Activated naive CD4-positive, alpha-beta T cell treated with anti-CD3 and anti-CD28 coated beads for 36 hours (primary cell): ENCODE measurements around the gene FBRSL1. TPM values are rescaled to one million over a fixed set of nuclear protein-coding genes. Genes with fewer than 3 reads are reported as not detected.
A peak's percentile ranks its signal among the peaks of the same experiment; 100 is the strongest.
"Not testable (repeated sequence)": the region's sequence is repeated elsewhere in the genome, so short reads cannot be mapped to it uniquely, and the experiment has no call there.

Source experiments
- CTCF ChIA-PET: fragments of 350-600 bp; sonication (Branson Sonifier 250); formaldehyde crosslinking; loops from one replicate; lab custom pipeline; 2021; ENCODE audit warnings: antibody characterized with exemption; lab: Charles Lee
- DNase-seq: peaks from one replicate; pipeline ENCODE4 v3.0.0-alpha.2; 2020
- H3K27ac Mint-ChIP-seq: one replicate; pipeline ENCODE4 v1.8.0; 2021; ENCODE audit warnings: mild to moderate bottlenecking, mixed read lengths
- H3K27me3 Mint-ChIP-seq: one replicate; pipeline ENCODE4 v1.8.0; 2021; ENCODE audit warnings: low read depth, mixed read lengths
- H3K36me3 Mint-ChIP-seq: one replicate; pipeline ENCODE4 v1.8.0; 2021; ENCODE audit warnings: low read depth, mixed read lengths
- H3K4me1 Mint-ChIP-seq: one replicate; pipeline ENCODE4 v1.8.0; 2021; ENCODE audit warnings: low read depth, mixed read lengths
- H3K4me3 Mint-ChIP-seq: one replicate; pipeline ENCODE4 v1.8.0; 2021; ENCODE audit warnings: mild to moderate bottlenecking, moderate library complexity, mixed read lengths
- H3K9me3 Mint-ChIP-seq: one replicate; pipeline ENCODE4 v1.8.0; 2021; ENCODE audit warnings: mixed read lengths
- intact Hi-C: fragments of 100-400 bp; cut with micrococcal nuclease; formaldehyde crosslinking; loops from one replicate; pipeline ENCODE4 v1.15.1; 2023
- total RNA-seq, 2 experiments: library from RNA; stranded (reverse); gene quantifications; one replicate each; pipeline ENCODE4 v1.2.3, GENCODE V29; 2021

FBRSL1 gene
- total RNA-seq, 2 experiments from 2014 or later = 35.1 to 36.3 TPM

GRCh38 chr12:132456186-132456943 is 33.6 kb upstream of the FBRSL1 start:
- Mint-ChIP-seq H3K27me3 (no peaks in the 10 kb centered on the region), H3K4me1 (peaks cover 7% of the 10 kb centered on the region), H3K9me3 (no peaks in the 10 kb centered on the region), H3K4me3 (no peak overlapping the region), H3K27ac (no peak overlapping the region), H3K36me3 (no peaks in the 10 kb centered on the region)
- CTCF ChIA-PET = interaction anchor here (0.7 kb wide), 1 partner anchor 69 kb away, joined by 3 read pairs; no protein-coding TSS in a partner anchor
- intact Hi-C loops = no loop called here
- DNase-seq = no peak

- Mint-ChIP-seq H3K27me3 (no peaks in the 10 kb centered on the region), H3K4me1 (peaks cover 7% of the 10 kb centered on the region), H3K36me3 (no peaks in the 10 kb centered on the region), H3K27ac (no peak overlapping the region), H3K9me3 (no peaks in the 10 kb centered on the region), H3K4me3 (no peak overlapping the region)
- CTCF ChIA-PET = interaction anchor here (0.7 kb wide), 1 partner anchor 68 kb away, joined by 3 read pairs; no protein-coding TSS in a partner anchor
- intact Hi-C loops = no loop called here
- DNase-seq = no peak
Observed at GRCh38 chr12:132456944-132457495, 32.9 kb upstream of the FBRSL1 start.

GRCh38 chr12:132458441-132458840 is 31.5 kb upstream of the FBRSL1 start:
- H3K27ac Mint-ChIP-seq = no peak overlapping the region
- H3K9me3 Mint-ChIP-seq = no peaks in the 10 kb centered on the region
- CTCF ChIA-PET = no interaction called here
- peaks cover 7% of the 10 kb centered on the region for H3K4me1 Mint-ChIP-seq
- H3K4me3 Mint-ChIP-seq = no peak overlapping the region
- intact Hi-C loops = no loop called here
- DNase-seq = no peak
- no peaks in the 10 kb centered on the region for H3K36me3 Mint-ChIP-seq
- H3K27me3 Mint-ChIP-seq = no peaks in the 10 kb centered on the region

GRCh38 chr12:132458846-132459641 is 30.9 kb upstream of the FBRSL1 start:
- no peaks in the 10 kb centered on the region for H3K36me3 Mint-ChIP-seq
- DNase-seq = no peak
- H3K9me3 Mint-ChIP-seq = no peaks in the 10 kb centered on the region
- CTCF ChIA-PET = interaction anchor here (2.4 kb wide), 1 partner anchor 65 kb away, joined by 7 read pairs; no protein-coding TSS in a partner anchor
- no peak overlapping the region for H3K4me3 Mint-ChIP-seq
- H3K27ac Mint-ChIP-seq = no peak overlapping the region
- H3K27me3 Mint-ChIP-seq = no peaks in the 10 kb centered on the region
- peaks cover 7% of the 10 kb centered on the region for H3K4me1 Mint-ChIP-seq
- intact Hi-C loops = no loop called here

GRCh38 chr12:132460571-132460970 is 29.4 kb upstream of the FBRSL1 start:
- Mint-ChIP-seq H3K27me3 (no peaks in the 10 kb centered on the region), H3K4me1 (peaks cover 6% of the 10 kb centered on the region), H3K4me3 (no peak overlapping the region), H3K36me3 (no peaks in the 10 kb centered on the region), H3K27ac (no peak overlapping the region), H3K9me3 (no peaks in the 10 kb centered on the region)
- DNase-seq = peak; percentile 38
- CTCF ChIA-PET = interaction anchor here (0.6 to 2.4 kb wide), 5 partner anchors 13 to 194 kb away, joined by 3 to 7 read pairs (median 4); no protein-coding TSS in a partner anchor
- intact Hi-C loops = loop anchor here (1.0 kb wide), 1 partner anchor 64 kb away; no protein-coding TSS in a partner anchor

- Mint-ChIP-seq H3K4me3 (no peak overlapping the region), H3K4me1 (peaks cover 7% of the 10 kb centered on the region), H3K27ac (no peak overlapping the region), H3K36me3 (no peaks in the 10 kb centered on the region), H3K9me3 (no peaks in the 10 kb centered on the region), H3K27me3 (no peaks in the 10 kb centered on the region)
- intact Hi-C loops = no loop called here
- no peak for DNase-seq
- CTCF ChIA-PET = interaction anchor here (0.6 to 1.5 kb wide), 4 partner anchors 14 to 61 kb away, joined by 3 to 4 read pairs (median 3); no protein-coding TSS in a partner anchor
Observed at GRCh38 chr12:132461526-132461925, 28.4 kb upstream of the FBRSL1 start.

- CTCF ChIA-PET = interaction anchor here (0.9 to 1.6 kb wide), 4 partner anchors 15 to 61 kb away, joined by 3 read pairs; no protein-coding TSS in a partner anchor
- intact Hi-C loops = no loop called here
- no peaks in the 10 kb centered on the region for H3K36me3 Mint-ChIP-seq
- no peaks in the 10 kb centered on the region for H3K9me3 Mint-ChIP-seq
- H3K4me1 Mint-ChIP-seq = peaks cover 7% of the 10 kb centered on the region
- no peak overlapping the region for H3K4me3 Mint-ChIP-seq
- no peak for DNase-seq
- H3K27me3 Mint-ChIP-seq = no peaks in the 10 kb centered on the region
- no peak overlapping the region for H3K27ac Mint-ChIP-seq
Observed at GRCh38 chr12:132462788-132463187, 27.2 kb upstream of the FBRSL1 start.

GRCh38 chr12:132463284-132463924 is 26.5 kb upstream of the FBRSL1 start:
- H3K27me3 Mint-ChIP-seq, H3K27ac Mint-ChIP-seq, H3K9me3 Mint-ChIP-seq, H3K4me3 Mint-ChIP-seq, H3K36me3 Mint-ChIP-seq, DNase-seq, intact Hi-C loops: not testable (repeated sequence)
- CTCF ChIA-PET = interaction anchor here (0.9 to 1.6 kb wide), 4 partner anchors 15 to 60 kb away, joined by 3 read pairs; no protein-coding TSS in a partner anchor
- peaks cover 12% of the 10 kb centered on the region for H3K4me1 Mint-ChIP-seq

GRCh38 chr12:132464304-132464703 is 25.6 kb upstream of the FBRSL1 start:
- intact Hi-C loops, H3K4me3 Mint-ChIP-seq, H3K9me3 Mint-ChIP-seq, H3K27me3 Mint-ChIP-seq, H3K27ac Mint-ChIP-seq, CTCF ChIA-PET, H3K36me3 Mint-ChIP-seq, DNase-seq: not testable (repeated sequence)
- peaks cover 15% of the 10 kb centered on the region for H3K4me1 Mint-ChIP-seq

- Mint-ChIP-seq H3K4me1 (peaks cover 20% of the 10 kb centered on the region), H3K36me3 (no peaks in the 10 kb centered on the region), H3K27me3 (no peaks in the 10 kb centered on the region), H3K27ac (no peak overlapping the region), H3K9me3 (no peaks in the 10 kb centered on the region), H3K4me3 (no peak overlapping the region)
- DNase-seq = no peak
- CTCF ChIA-PET = no interaction called here
- intact Hi-C loops = no loop called here
Observed at GRCh38 chr12:132464820-132465219, 25.1 kb upstream of the FBRSL1 start.

GRCh38 chr12:132465269-132466190 is 24.4 kb upstream of the FBRSL1 start:
- CTCF ChIA-PET = no interaction called here
- DNase-seq = no peak
- no peaks in the 10 kb centered on the region for H3K27me3 Mint-ChIP-seq
- H3K27ac Mint-ChIP-seq = no peak overlapping the region
- H3K4me3 Mint-ChIP-seq = no peak overlapping the region
- no peaks in the 10 kb centered on the region for H3K9me3 Mint-ChIP-seq
- H3K36me3 Mint-ChIP-seq = no peaks in the 10 kb centered on the region
- intact Hi-C loops = no loop called here
- peaks cover 24% of the 10 kb centered on the region for H3K4me1 Mint-ChIP-seq
